Thoracic aorta (tissue), 2 donors: Measurements from ENCODE around the gene MYO5A. TPM values are rescaled to one million over a fixed set of nuclear protein-coding genes. Genes with fewer than 3 reads are reported as not detected.

Experiments
- ATAC-seq: fragments of 150-250 bp; one replicate; pipeline ENCODE4 v1.8.0; 2017; ENCODE audit warnings: low read depth; ENCODE audit not compliant: insufficient number of reproducible peaks, low FRiP score
- DNase-seq: peaks from one replicate; pipeline ENCODE4 v3.0.0-alpha.2; 2020; ENCODE audit warnings: low spot score
- H3K27ac ChIP-seq, 2 donors: fragments of 200-600 bp; sonication (generic); 1 replicate in 1 of 2; 2 replicates in 1 of 2; pipeline ENCODE4 v1.5.1; 2016; ENCODE audit warnings: mild to moderate bottlenecking in 2 of 2, moderate library complexity in 2 of 2
- H3K27me3 ChIP-seq: fragments of 200-600 bp; sonication (generic); replicated peaks from 2 replicates; pipeline ENCODE4 v1.6.0; 2016; ENCODE audit warnings: mild to moderate bottlenecking; ENCODE audit not compliant: insufficient read depth
- H3K36me3 ChIP-seq: fragments of 200-600 bp; sonication (generic); one replicate; pipeline ENCODE4 v1.5.1; 2016
- H3K4me1 ChIP-seq, 2 donors: fragments of 200-600 bp; sonication (generic); 1 replicate in 1 of 2; 2 replicates in 1 of 2; pipeline versions ENCODE4 v1.5.1 to v1.6.0; 2016; ENCODE audit warnings: low read depth in 2 of 2, mild to moderate bottlenecking in 1 of 2; ENCODE audit not compliant: control insufficient read depth in 1 of 2
- H3K4me3 ChIP-seq: fragments of 200-600 bp; sonication (generic); 2 replicates; pipeline ENCODE4 v1.5.1; 2016; ENCODE audit warnings: mild to moderate bottlenecking
- H3K9me3 ChIP-seq: fragments of 200-600 bp; sonication (generic); 2 replicates; pipeline ENCODE4 v1.5.1; 2016
- total RNA-seq, 2 donors: library from RNA; depleted of rRNA; stranded (reverse); fragments of >200 nt; gene quantifications; one replicate each; pipeline versions ENCODE4 v1.1.0 to v1.2.3, GENCODE V29; 2016
- TF ChIP-seq, protein P1 (sequence below): fragments of 200-600 bp; sonication (generic); IDR thresholded peaks from one replicate; pipeline ENCODE4 v1.5.1; 2019; ENCODE audit warnings: antibody characterized with exemption

Gene MYO5A
- total RNA-seq, 2 donors from 2014 or later = 37.6 to 58.8 TPM

DNA sequence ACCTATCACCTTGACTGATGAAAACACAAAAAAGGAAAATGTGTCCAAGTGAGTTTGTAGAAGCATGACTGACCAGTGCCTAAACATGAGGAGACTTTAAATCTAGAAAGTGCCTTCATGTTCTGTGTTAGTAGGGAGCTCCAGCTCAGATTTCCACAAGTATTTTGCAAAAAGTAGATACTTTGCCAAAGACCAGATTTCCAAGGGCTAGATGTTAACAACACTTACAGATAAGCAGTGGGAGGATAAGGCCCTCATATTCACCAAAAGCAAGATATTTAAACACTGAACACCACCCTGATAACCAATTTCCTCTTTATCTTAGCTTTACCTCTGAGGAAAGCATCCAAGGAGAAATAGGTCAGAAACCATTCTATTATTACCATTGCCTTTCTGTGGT is 91.0 kb downstream of the MYO5A start:
- Histone ChIP-seq H3K36me3 (no peaks in the 10 kb centered on the region), H3K4me3 (no peak overlapping the region), H3K4me1 (no peaks in the 10 kb centered on the region), H3K27me3 (no peaks in the 10 kb centered on the region), H3K27ac (no peak overlapping the region), H3K9me3 (no peaks in the 10 kb centered on the region)
- ATAC-seq (no peak), DNase-seq (no peak)
- TF ChIP-seq, protein P1, sequence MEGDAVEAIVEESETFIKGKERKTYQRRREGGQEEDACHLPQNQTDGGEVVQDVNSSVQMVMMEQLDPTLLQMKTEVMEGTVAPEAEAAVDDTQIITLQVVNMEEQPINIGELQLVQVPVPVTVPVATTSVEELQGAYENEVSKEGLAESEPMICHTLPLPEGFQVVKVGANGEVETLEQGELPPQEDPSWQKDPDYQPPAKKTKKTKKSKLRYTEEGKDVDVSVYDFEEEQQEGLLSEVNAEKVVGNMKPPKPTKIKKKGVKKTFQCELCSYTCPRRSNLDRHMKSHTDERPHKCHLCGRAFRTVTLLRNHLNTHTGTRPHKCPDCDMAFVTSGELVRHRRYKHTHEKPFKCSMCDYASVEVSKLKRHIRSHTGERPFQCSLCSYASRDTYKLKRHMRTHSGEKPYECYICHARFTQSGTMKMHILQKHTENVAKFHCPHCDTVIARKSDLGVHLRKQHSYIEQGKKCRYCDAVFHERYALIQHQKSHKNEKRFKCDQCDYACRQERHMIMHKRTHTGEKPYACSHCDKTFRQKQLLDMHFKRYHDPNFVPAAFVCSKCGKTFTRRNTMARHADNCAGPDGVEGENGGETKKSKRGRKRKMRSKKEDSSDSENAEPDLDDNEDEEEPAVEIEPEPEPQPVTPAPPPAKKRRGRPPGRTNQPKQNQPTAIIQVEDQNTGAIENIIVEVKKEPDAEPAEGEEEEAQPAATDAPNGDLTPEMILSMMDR = no peak

DNA sequence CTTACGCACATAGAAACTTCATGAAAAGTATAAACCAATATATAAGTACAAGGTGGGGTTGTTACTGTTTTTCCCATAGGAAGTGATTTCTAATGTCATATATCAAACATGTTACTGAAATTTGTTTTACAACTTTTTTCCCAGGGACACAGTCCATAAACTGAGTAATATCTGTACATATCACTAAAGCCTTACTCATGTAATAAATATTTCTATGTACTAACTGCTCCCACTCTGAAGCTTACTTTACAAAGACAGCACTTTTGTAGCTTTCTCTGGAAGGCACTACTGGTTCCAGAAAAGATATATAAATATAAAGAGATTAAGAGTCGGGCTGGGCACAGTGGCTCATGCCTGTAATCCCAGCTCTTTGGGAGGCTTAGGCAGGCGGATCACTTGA is 91.7 kb downstream of the MYO5A start:
- Histone ChIP-seq H3K36me3 (no peaks in the 10 kb centered on the region), H3K4me1 (no peaks in the 10 kb centered on the region), H3K4me3 (no peak overlapping the region), H3K9me3 (no peaks in the 10 kb centered on the region), H3K27me3 (no peaks in the 10 kb centered on the region), H3K27ac (no peak overlapping the region)
- TF ChIP-seq, protein P1 = no peak
- ATAC-seq = no peak
- no peak for DNase-seq

DNA sequence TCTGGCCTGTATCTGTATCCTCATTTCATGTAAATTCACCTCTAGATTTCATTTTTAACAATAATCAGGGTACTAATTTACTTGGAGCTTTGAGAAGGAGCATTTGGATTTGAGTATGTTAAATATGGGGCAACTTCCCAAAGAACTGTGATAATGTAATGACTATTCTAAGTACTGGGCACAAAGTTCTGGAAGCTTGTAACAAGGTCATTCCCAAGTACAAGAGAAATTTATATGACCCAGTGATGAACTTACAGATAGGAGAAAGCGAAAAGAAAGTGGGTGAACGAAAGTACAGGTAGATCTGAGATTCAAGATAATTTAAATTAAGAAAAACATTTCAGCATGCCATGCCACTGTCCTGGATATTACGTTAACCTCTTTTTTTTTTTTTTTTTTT is 93.8 kb downstream of the MYO5A start:
- TF ChIP-seq, protein P1 = no peak
- DNase-seq (no peak), ATAC-seq (no peak)
- Histone ChIP-seq H3K27me3 (no peaks in the 10 kb centered on the region), H3K4me1 (no peaks in the 10 kb centered on the region), H3K9me3 (no peaks in the 10 kb centered on the region), H3K4me3 (no peak overlapping the region), H3K36me3 (no peaks in the 10 kb centered on the region), H3K27ac (no peak overlapping the region)

DNA sequence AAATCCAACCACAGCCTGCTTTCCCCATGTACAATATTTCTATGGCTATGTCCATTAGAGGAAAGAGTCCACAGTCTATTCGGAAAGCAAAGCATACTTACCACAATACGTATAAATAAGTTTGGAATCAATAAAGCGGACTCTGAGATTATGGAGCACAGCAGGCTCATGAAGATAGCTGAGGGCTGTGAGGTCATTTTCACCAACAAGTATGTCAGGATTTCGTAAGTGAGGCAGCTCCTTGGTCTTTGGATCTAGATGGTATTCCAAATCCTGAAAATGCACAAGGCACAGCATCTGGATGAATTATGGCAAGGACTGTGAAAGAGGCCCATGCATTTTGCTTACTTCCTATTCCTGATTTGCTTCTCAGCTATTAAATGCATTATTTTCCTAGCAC is 100.4 kb downstream of the MYO5A start:
- Histone ChIP-seq H3K4me3 (no peak overlapping the region), H3K27me3 (no peaks in the 10 kb centered on the region), H3K4me1 (no peaks in the 10 kb centered on the region), H3K9me3 (no peaks in the 10 kb centered on the region), H3K36me3 (no peaks in the 10 kb centered on the region), H3K27ac (no peak overlapping the region)
- DNase-seq (no peak), ATAC-seq (no peak)
- TF ChIP-seq, protein P1 = no peak

DNA sequence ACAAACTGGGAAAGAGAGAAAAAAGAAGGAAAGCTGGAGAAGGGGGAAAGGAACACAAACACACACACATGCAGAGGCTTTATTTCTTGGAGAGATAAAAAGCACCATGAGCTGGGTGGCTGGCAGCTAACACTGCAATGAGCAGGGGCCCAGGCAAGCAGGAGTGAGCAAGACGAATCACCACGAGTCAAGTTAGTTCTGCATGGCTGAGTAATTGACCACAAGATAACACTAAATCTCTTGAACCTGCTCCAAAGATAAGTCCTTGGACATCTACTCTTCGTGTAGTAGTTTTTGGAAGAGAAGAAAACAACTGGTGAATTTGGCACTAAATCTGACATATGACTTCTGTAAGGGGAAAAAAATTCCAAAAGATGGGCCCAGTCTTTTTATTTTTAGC is 100.9 kb downstream of the MYO5A start:
- no peak for DNase-seq
- H3K4me1 ChIP-seq = no peaks in the 10 kb centered on the region
- ATAC-seq = no peak
- no peak overlapping the region for H3K27ac ChIP-seq
- H3K36me3 ChIP-seq = no peaks in the 10 kb centered on the region
- no peaks in the 10 kb centered on the region for H3K27me3 ChIP-seq
- no peak overlapping the region for H3K4me3 ChIP-seq
- H3K9me3 ChIP-seq = no peaks in the 10 kb centered on the region
- TF ChIP-seq, protein P1 = no peak
